ENCODE data around the gene NECTIN1. TPM values are rescaled to one million over a fixed set of nuclear protein-coding genes. Genes with fewer than 3 reads are reported as not detected.

Gene NECTIN1
- total RNA-seq, 1 donor from 2014 or later: 19.5 TPM

- no peak overlapping the region for H2AFZ ChIP-seq (replicated peaks)
- Mint-ChIP-seq H3K27ac (no peak overlapping the region), H3K4me3 (no peak overlapping the region), H3K4me1 (peaks cover 16% of the 10 kb centered on the region), H3K9me3 (no peaks in the 10 kb centered on the region), H3K36me3 (no peaks in the 10 kb centered on the region), H3K27me3 (ENCODE audit: insufficient read depth, low read depth) (peaks cover 12% of the 10 kb centered on the region)
- H3K36me3 ChIP-seq: no peaks in the 10 kb centered on the region
- H3K9me3 ChIP-seq (ENCODE audit: low read depth): no peaks in the 10 kb centered on the region
- H3K27me3 ChIP-seq: peaks cover 11% of the 10 kb centered on the region
- peaks cover 9% of the 10 kb centered on the region for H3K4me1 ChIP-seq
- no peak overlapping the region for H3K4me3 ChIP-seq
- no peak for DNase-seq (ENCODE audit: low spot score)
- no peak overlapping the region for H3K27ac ChIP-seq
- no peaks in the 10 kb centered on the region for H3K79me2 ChIP-seq (ENCODE audit: low read depth)
- no peak overlapping the region for H3K4me2 ChIP-seq
- TF ChIP-seq EZH2phosphoT487 (IDR thresholded peaks at IDR 0.05): no peak
- no peak for TF ChIP-seq EZH2 (IDR thresholded peaks at IDR 0.05)
- no peak for TF ChIP-seq CTCF (IDR thresholded peaks at IDR 0.05)
- no peaks in the 10 kb centered on the region for H3F3A ChIP-seq (ENCODE audit: low read depth)
- no peaks in the 10 kb centered on the region for H4K20me1 ChIP-seq (ENCODE audit: low read depth)
- no peak overlapping the region for H3K9ac ChIP-seq
Observed at GRCh38 chr11:119749006-119749565, 20.1 kb upstream of the NECTIN1 start.

- H4K20me1 ChIP-seq (ENCODE audit: low read depth): no peaks in the 10 kb centered on the region
- peaks cover 18% of the 10 kb centered on the region for H3K27me3 ChIP-seq
- H2AFZ ChIP-seq (replicated peaks): no peak overlapping the region
- no peak for DNase-seq (ENCODE audit: low spot score)
- no peaks in the 10 kb centered on the region for H3K79me2 ChIP-seq (ENCODE audit: low read depth)
- no peak overlapping the region for H3K4me2 ChIP-seq
- H3F3A ChIP-seq (ENCODE audit: low read depth): peaks cover 4% of the 10 kb centered on the region
- H3K9me3 Mint-ChIP-seq: no peaks in the 10 kb centered on the region
- H3K4me1 ChIP-seq: peaks cover 6% of the 10 kb centered on the region
- H3K4me3 Mint-ChIP-seq: peak overlapping the region; percentile 33
- no peak overlapping the region for H3K9ac ChIP-seq
- no peak for TF ChIP-seq EZH2phosphoT487 (IDR thresholded peaks at IDR 0.05)
- TF ChIP-seq EZH2 (IDR thresholded peaks at IDR 0.05): no peak
- no peak for TF ChIP-seq CTCF (IDR thresholded peaks at IDR 0.05)
- H3K27ac ChIP-seq: no peak overlapping the region
- peak overlapping the region; percentile 46 for H3K27ac Mint-ChIP-seq
- no peaks in the 10 kb centered on the region for H3K36me3 ChIP-seq
- H3K4me1 Mint-ChIP-seq: peaks cover 15% of the 10 kb centered on the region
- no peak overlapping the region for H3K4me3 ChIP-seq
- H3K36me3 Mint-ChIP-seq: no peaks in the 10 kb centered on the region
- H3K9me3 ChIP-seq (ENCODE audit: low read depth): no peaks in the 10 kb centered on the region
- H3K27me3 Mint-ChIP-seq (ENCODE audit: insufficient read depth, low read depth): peaks cover 16% of the 10 kb centered on the region
Observed at GRCh38 chr11:119747868-119748660, 19.1 kb upstream of the NECTIN1 start.

GRCh38 chr11:119745776-119746535 is 17.0 kb upstream of the NECTIN1 start:
- H3K79me2 ChIP-seq (ENCODE audit: low read depth): no peaks in the 10 kb centered on the region
- no peaks in the 10 kb centered on the region for H4K20me1 ChIP-seq (ENCODE audit: low read depth)
- H3F3A ChIP-seq (ENCODE audit: low read depth): peaks cover 12% of the 10 kb centered on the region
- H3K27ac ChIP-seq: no peak overlapping the region
- no peak overlapping the region for H2AFZ ChIP-seq (replicated peaks)
- TF ChIP-seq CTCF (IDR thresholded peaks at IDR 0.05): no peak
- no peak for TF ChIP-seq EZH2phosphoT487 (IDR thresholded peaks at IDR 0.05)
- no peak for TF ChIP-seq EZH2 (IDR thresholded peaks at IDR 0.05)
- H3K9me3 Mint-ChIP-seq: no peaks in the 10 kb centered on the region
- H3K9ac ChIP-seq: no peak overlapping the region
- peak overlapping the region; percentile 25 for H3K27ac Mint-ChIP-seq
- H3K36me3 ChIP-seq: no peaks in the 10 kb centered on the region
- H3K9me3 ChIP-seq (ENCODE audit: low read depth): no peaks in the 10 kb centered on the region
- no peaks in the 10 kb centered on the region for H3K36me3 Mint-ChIP-seq
- no peak overlapping the region for H3K4me2 ChIP-seq
- peaks cover 21% of the 10 kb centered on the region for H3K27me3 Mint-ChIP-seq (ENCODE audit: insufficient read depth, low read depth)
- H3K4me3 Mint-ChIP-seq: no peak overlapping the region
- H3K4me1 Mint-ChIP-seq: peaks cover 17% of the 10 kb centered on the region
- no peak overlapping the region for H3K4me3 ChIP-seq
- H3K4me1 ChIP-seq: peaks cover 5% of the 10 kb centered on the region
- no peak for DNase-seq (ENCODE audit: low spot score)
- H3K27me3 ChIP-seq: peaks cover 32% of the 10 kb centered on the region

Data from neural progenitor cell (in vitro differentiated cells).